ENCODE measurements around the gene SLC41A1. TPM values are rescaled to one million over a fixed set of nuclear protein-coding genes. Genes with fewer than 3 reads are reported as not detected.

The SLC41A1 gene
- total RNA-seq, 3 donors from 2014 or later, result 13.9 to 18.0 (median 16.8) TPM

DNA sequence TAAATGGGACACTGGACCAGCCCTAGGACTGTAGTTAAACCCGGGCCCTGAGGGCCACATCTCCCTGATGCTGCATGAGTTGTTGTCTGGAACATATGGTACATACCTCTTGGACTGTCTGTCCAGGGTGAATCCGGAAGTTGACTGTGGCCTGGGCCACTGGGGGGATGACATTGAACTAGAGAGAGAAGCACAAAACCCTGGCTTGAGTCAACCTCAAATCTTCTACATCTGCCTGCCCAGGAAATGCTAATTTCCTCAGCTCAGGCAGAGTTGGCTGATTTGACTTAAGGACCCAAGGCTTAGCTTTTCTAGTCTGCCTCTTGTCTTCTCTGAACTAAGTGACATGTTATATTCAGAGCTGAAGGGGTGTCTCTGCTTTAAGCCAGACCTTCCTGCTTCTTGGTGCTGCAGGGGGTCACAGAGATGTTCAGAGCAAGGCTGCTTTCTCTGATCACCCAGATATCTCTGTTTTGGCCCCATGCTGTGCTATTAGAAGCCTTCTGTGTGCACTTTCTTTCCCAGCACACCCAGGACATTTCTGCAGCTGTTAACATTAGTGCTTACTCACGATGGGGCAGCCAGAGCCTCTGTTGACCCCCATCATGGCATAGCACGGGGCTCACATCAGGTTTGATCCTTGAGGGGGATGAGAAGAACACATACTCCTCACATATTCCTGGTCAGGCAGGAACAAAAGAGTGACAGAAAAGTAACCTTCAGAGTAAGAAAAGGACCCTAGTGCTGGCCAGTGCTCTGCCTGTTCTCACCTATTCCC is 27.3 kb upstream of the SLC41A1 start:
- no peak for TF ChIP-seq POLR2AphosphoS5 (IDR thresholded peaks at IDR 0.05)
- TF ChIP-seq, protein P1, sequence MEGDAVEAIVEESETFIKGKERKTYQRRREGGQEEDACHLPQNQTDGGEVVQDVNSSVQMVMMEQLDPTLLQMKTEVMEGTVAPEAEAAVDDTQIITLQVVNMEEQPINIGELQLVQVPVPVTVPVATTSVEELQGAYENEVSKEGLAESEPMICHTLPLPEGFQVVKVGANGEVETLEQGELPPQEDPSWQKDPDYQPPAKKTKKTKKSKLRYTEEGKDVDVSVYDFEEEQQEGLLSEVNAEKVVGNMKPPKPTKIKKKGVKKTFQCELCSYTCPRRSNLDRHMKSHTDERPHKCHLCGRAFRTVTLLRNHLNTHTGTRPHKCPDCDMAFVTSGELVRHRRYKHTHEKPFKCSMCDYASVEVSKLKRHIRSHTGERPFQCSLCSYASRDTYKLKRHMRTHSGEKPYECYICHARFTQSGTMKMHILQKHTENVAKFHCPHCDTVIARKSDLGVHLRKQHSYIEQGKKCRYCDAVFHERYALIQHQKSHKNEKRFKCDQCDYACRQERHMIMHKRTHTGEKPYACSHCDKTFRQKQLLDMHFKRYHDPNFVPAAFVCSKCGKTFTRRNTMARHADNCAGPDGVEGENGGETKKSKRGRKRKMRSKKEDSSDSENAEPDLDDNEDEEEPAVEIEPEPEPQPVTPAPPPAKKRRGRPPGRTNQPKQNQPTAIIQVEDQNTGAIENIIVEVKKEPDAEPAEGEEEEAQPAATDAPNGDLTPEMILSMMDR (IDR thresholded peaks at IDR 0.05), result no peak
- TF ChIP-seq POLR2A (IDR thresholded peaks at IDR 0.05), result no peak
- intact Hi-C loops (cut with DNase I; ENCODE audit: low total_unique reads), result no loop called here
- H3K9me3 ChIP-seq, result no peaks in the 10 kb centered on the region

GRCh38 chr1:205837382-205837970 is 24.5 kb upstream of the SLC41A1 start:
- intact Hi-C loops (cut with DNase I; ENCODE audit: low total_unique reads), result no loop called here
- H3K27ac ChIP-seq, result no peak overlapping the region
- TF ChIP-seq POLR2A (IDR thresholded peaks at IDR 0.05), result no peak
- TF ChIP-seq, protein P1 (IDR thresholded peaks at IDR 0.05), result no peak
- TF ChIP-seq POLR2AphosphoS5 (IDR thresholded peaks at IDR 0.05), result no peak
- no peaks in the 10 kb centered on the region for H3K27me3 ChIP-seq
- no peak for DNase-seq (ENCODE audit: low spot score in 2 of 2)
- no peaks in the 10 kb centered on the region for H3K36me3 ChIP-seq
- H3K4me1 ChIP-seq, result no peaks in the 10 kb centered on the region
- H3K9me3 ChIP-seq, result no peaks in the 10 kb centered on the region
- no peak overlapping the region for H3K4me3 ChIP-seq

More for the DNA sequence above, 27.3 kb upstream of the SLC41A1 start:
- no peak for DNase-seq (ENCODE audit: low spot score in 2 of 2)
- H3K27ac ChIP-seq, result no peak overlapping the region
- H3K27me3 ChIP-seq, result no peaks in the 10 kb centered on the region
- H3K36me3 ChIP-seq, result no peaks in the 10 kb centered on the region
- no peak overlapping the region for H3K4me3 ChIP-seq
- H3K4me1 ChIP-seq, result no peaks in the 10 kb centered on the region

DNA sequence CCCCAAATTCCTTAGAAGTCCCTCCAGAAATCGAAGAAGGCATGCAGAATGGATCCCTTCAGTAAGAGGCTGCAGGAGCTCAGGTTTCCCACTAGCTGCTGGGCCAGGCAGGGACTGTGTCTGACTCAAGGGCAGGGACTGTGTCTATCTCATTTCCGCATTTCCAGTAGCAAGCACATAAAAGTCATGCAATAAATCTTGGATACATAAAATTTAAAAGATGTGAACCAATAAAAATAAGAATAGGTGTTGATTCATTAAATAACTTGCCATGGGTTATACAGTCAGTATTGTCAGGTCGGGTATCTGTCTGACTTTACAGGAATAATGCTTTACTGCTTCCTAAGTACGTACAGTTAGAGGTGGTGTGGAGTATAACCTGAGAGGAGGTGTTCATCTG is 21.8 kb upstream of the SLC41A1 start:
- intact Hi-C loops (cut with DNase I; ENCODE audit: low total_unique reads), result no loop called here
- Histone ChIP-seq H3K27ac (no peak overlapping the region), H3K36me3 (no peaks in the 10 kb centered on the region), H3K4me3 (no peak overlapping the region), H3K4me1 (no peaks in the 10 kb centered on the region), H3K27me3 (no peaks in the 10 kb centered on the region), H3K9me3 (no peaks in the 10 kb centered on the region)
- no peak for TF ChIP-seq POLR2A (IDR thresholded peaks at IDR 0.05)
- TF ChIP-seq POLR2AphosphoS5 (IDR thresholded peaks at IDR 0.05), result no peak
- TF ChIP-seq, protein P1 (IDR thresholded peaks at IDR 0.05), result no peak
- DNase-seq (ENCODE audit: low spot score in 2 of 2), result no peak

DNA sequence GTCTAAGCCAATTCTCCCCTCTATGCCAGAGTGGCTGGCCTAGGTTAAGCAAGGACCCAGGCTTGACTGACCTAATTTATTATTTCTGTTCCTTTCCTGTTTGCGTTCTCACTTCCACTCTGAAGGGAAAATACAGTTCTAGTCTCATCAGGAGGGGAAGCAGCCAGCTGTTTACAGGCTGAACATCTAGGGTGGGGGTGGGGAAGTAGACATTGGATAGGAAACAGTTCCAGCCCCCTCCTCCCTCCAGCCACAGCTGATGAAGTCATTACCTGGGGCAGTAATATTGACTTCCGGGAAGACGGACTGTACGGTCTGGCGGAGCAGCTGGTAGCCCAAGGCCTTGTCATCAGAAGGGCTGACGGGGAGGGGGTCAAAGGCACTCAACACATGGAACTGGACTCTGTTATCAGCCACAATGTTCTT is 19.3 kb upstream of the SLC41A1 start:
- Histone ChIP-seq H3K4me3 (no peak overlapping the region), H3K27ac (no peak overlapping the region), H3K9me3 (no peaks in the 10 kb centered on the region), H3K36me3 (no peaks in the 10 kb centered on the region), H3K4me1 (no peaks in the 10 kb centered on the region), H3K27me3 (no peaks in the 10 kb centered on the region)
- DNase-seq (ENCODE audit: low spot score in 2 of 2), result no peak
- TF ChIP-seq POLR2AphosphoS5 (IDR thresholded peaks at IDR 0.05), result no peak
- no peak for TF ChIP-seq POLR2A (IDR thresholded peaks at IDR 0.05)
- TF ChIP-seq, protein P1 (IDR thresholded peaks at IDR 0.05), result no peak
- intact Hi-C loops (cut with DNase I; ENCODE audit: low total_unique reads), result no loop called here

DNA sequence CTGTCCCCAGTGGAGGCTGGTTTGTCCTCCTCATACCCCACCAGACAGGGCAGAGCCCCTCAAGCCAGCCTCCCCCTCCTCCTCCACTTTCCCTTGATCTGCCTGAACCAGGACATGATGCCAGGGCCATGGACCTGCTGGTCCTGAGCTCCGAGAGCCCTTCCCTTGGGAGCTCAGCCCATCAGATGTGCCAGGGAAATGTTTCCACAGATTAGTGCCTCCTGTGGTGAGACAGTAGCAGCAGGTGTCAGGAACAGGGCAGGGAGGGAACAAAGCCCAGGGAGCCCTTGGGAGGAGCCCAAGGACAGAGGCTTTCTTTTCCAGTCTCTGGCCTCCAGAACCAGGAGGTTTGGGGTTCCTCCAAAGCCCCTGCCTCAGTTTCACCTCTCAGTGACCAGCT is 14.6 kb upstream of the SLC41A1 start:
- H3K4me1 ChIP-seq, result no peaks in the 10 kb centered on the region
- H3K27me3 ChIP-seq, result no peaks in the 10 kb centered on the region
- H3K4me3 ChIP-seq, result no peak overlapping the region
- H3K9me3 ChIP-seq, result no peaks in the 10 kb centered on the region
- intact Hi-C loops (cut with DNase I; ENCODE audit: low total_unique reads), result no loop called here
- H3K27ac ChIP-seq, result no peak overlapping the region
- no peak for TF ChIP-seq POLR2AphosphoS5 (IDR thresholded peaks at IDR 0.05)
- TF ChIP-seq, protein P1 (IDR thresholded peaks at IDR 0.05), result no peak
- no peak for TF ChIP-seq POLR2A (IDR thresholded peaks at IDR 0.05)
- no peaks in the 10 kb centered on the region for H3K36me3 ChIP-seq
- DNase-seq (ENCODE audit: low spot score in 2 of 2), result no peak

All from breast epithelium (tissue), 4 donors.